GM12878 (cell line): Measurements from ENCODE around the gene FBXL15. TPM values are rescaled to one million over a fixed set of nuclear protein-coding genes. Genes with fewer than 3 reads are reported as not detected.

Experiments used
- BMI1 ChIP-seq: fragments of 450-650 bp; IDR thresholded peaks from 2 replicates; pipeline ENCODE4 v1.6.1; 2016; ENCODE audit warnings: mild to moderate bottlenecking, moderate library complexity, borderline replicate concordance
- CBFB ChIP-seq: IDR thresholded peaks from 2 replicates; pipeline ENCODE4 v1.6.1; 2016; ENCODE audit warnings: antibody characterized with exemption, low read depth
- CHD2 ChIP-seq: IDR thresholded peaks from 2 replicates; pipeline ENCODE4 v1.6.1; 2011; ENCODE audit warnings: low read depth, low read length, improper control_type of control experiment, borderline replicate concordance
- CREM ChIP-seq: IDR thresholded peaks from 2 replicates; pipeline ENCODE4 v1.6.1; 2014; ENCODE audit warnings: antibody characterized with exemption, low read depth
- FOS ChIP-seq: IDR thresholded peaks from 3 replicates; pipeline ENCODE4 v1.6.1; 2011; ENCODE audit warnings: borderline replicate concordance; ENCODE audit not compliant: insufficient read length; ENCODE audit errors: extremely low read depth
- HDAC2 ChIP-seq: fragments of 200-600 bp; sonication (generic); IDR thresholded peaks from 2 replicates; pipeline ENCODE4 v1.6.1; 2017
- HDGF ChIP-seq: fragments of 450-650 bp; IDR thresholded peaks from 2 replicates; pipeline ENCODE4 v1.6.1; 2016; ENCODE audit warnings: antibody characterized with exemption
- IRF4 ChIP-seq: IDR thresholded peaks from 2 replicates; pipeline ENCODE4 v1.6.1; 2011; ENCODE audit warnings: low read depth, low read length
- MTA3 ChIP-seq: IDR thresholded peaks from 2 replicates; pipeline ENCODE4 v1.6.1; 2012; ENCODE audit warnings: low read length, inconsistent platforms, borderline replicate concordance
- NFIC ChIP-seq: IDR thresholded peaks from 2 replicates; pipeline ENCODE4 v1.6.1; 2012; ENCODE audit warnings: low read depth, mild to moderate bottlenecking, inconsistent platforms, low read length, moderate library complexity
- NFXL1 ChIP-seq: fragments of 450-650 bp; IDR thresholded peaks from 2 replicates; pipeline ENCODE4 v1.6.1; 2017; ENCODE audit warnings: antibody characterized with exemption, mild to moderate bottlenecking, borderline replicate concordance
- PAX5 ChIP-seq: IDR thresholded peaks from 2 replicates; pipeline ENCODE4 v1.6.1; 2011; ENCODE audit warnings: low read depth, low read length, borderline replicate concordance
- PBX3 ChIP-seq: IDR thresholded peaks from 2 replicates; pipeline ENCODE4 v1.6.1; 2011; ENCODE audit warnings: mild to moderate bottlenecking, low read depth, low read length, moderate library complexity; ENCODE audit not compliant: insufficient replicate concordance
- REST ChIP-seq: IDR thresholded peaks from 2 replicates; pipeline ENCODE4 v1.6.1; 2012; ENCODE audit warnings: mild to moderate bottlenecking, low read depth, low read length
- RUNX3 ChIP-seq: IDR thresholded peaks from 2 replicates; pipeline ENCODE4 v1.6.1; 2012; ENCODE audit warnings: low read length, inconsistent platforms
- SMC3 ChIP-seq: IDR thresholded peaks from 2 replicates; pipeline ENCODE4 v1.6.1; 2011; ENCODE audit warnings: low read length, improper control_type of control experiment, borderline replicate concordance
- SPI1 ChIP-seq: IDR thresholded peaks from 2 replicates; pipeline ENCODE4 v1.6.1; 2011; ENCODE audit warnings: low read depth, mild to moderate bottlenecking, low read length, moderate library complexity, borderline replicate concordance; ENCODE audit not compliant: insufficient read depth
- SUPT20H ChIP-seq: IDR thresholded peaks from 2 replicates; pipeline ENCODE4 v1.6.1; 2011; ENCODE audit warnings: low read depth, mild to moderate bottlenecking, low read length, moderate library complexity, borderline replicate concordance; ENCODE audit not compliant: control insufficient read depth
- TAF1 ChIP-seq: IDR thresholded peaks from 2 replicates; pipeline ENCODE4 v1.6.1; 2011; ENCODE audit warnings: mild to moderate bottlenecking, low read depth, low read length, borderline replicate concordance
- TARDBP ChIP-seq: IDR thresholded peaks from 2 replicates; pipeline ENCODE4 v1.6.1; 2016; ENCODE audit warnings: borderline replicate concordance
- TBL1XR1 ChIP-seq: IDR thresholded peaks from 2 replicates; pipeline ENCODE4 v1.6.1; 2012; ENCODE audit warnings: low read depth, low read length, improper control_type of control experiment
- TCF12 ChIP-seq: IDR thresholded peaks from 2 replicates; pipeline ENCODE4 v1.6.1; 2011; ENCODE audit warnings: low read depth, mild to moderate bottlenecking, low read length
- ZNF217 ChIP-seq: fragments of 450-650 bp; IDR thresholded peaks from 2 replicates; pipeline ENCODE4 v1.6.1; 2017; ENCODE audit warnings: antibody characterized with exemption, mild to moderate bottlenecking
- ZNF24 ChIP-seq: fragments of 450-650 bp; IDR thresholded peaks from 2 replicates; pipeline ENCODE4 v1.6.1; 2017; ENCODE audit warnings: antibody characterized with exemption, mild to moderate bottlenecking
- ZNF384 ChIP-seq: IDR thresholded peaks from 2 replicates; pipeline ENCODE4 v1.6.1; 2012; ENCODE audit warnings: low read depth, mild to moderate bottlenecking, low read length, improper control_type of control experiment, borderline replicate concordance
- ZSCAN29 ChIP-seq: fragments of 450-650 bp; IDR thresholded peaks from 2 replicates; pipeline ENCODE4 v1.6.1; 2017; ENCODE audit warnings: mild to moderate bottlenecking, moderate library complexity
- polyA plus RNA-seq, 11 experiments: library from polyadenylated mRNA; depleted of rRNA in 4 of 11; unstranded in 6 of 11; stranded (reverse) in 5 of 11; fragments of >200 nt; fragmentation: Nextera tagmentation in 4 of 11; fragmentation: Illumina TruSeq in 1 of 11; extraction: Ambion mirVana in 4 of 11; extraction: Trizol in 1 of 11; gene quantifications; 1 replicate in 1 of 11; 2 replicates in 10 of 11; pipeline versions ENCODE4 v1.2.1 to v1.2.3, GENCODE V29; 2011 to 2016; ENCODE audit warnings: inconsistent platforms in 2 of 11, missing spikeins in 2 of 11, low read depth in 1 of 11
- total RNA-seq, 4 experiments: library from RNA; depleted of rRNA in 3 of 4; stranded (reverse); fragments of >200 nt in 3 of 4; fragmentation: Illumina TruSeq in 1 of 4; extraction: Trizol in 1 of 4; gene quantifications; 2 replicates each; pipeline versions ENCODE4 v1.2.1 to v1.2.3, GENCODE V29; 2013 to 2021
- TF ChIP-seq, protein P1 (sequence below): IDR thresholded peaks from 2 replicates; pipeline ENCODE4 v1.6.1; 2012; ENCODE audit warnings: low read length, inconsistent platforms

The FBXL15 gene
- total and polyA plus RNA-seq, 10 of the 15 experiments (the other 5 are each of a cell fraction or from before 2014, with no cell fraction given): 0.13 to 21.3 (median 7.9) TPM

GRCh38 chr10:102395400-102396316, 25.0 kb upstream of the FBXL15 start, which contains the start of gene NFKB2 (continued):
- TF ChIP-seq PAX5 (no peak; the same call in 1 of the 2 replicates), BMI1 (no peak), NFXL1 (no peak), IRF4 (no peak), TCF12 (no peak), ZNF384 (no peak), FOS (no peak), ZNF24 (no peak), TARDBP (no peak), RUNX3 (no peak), CHD2 (0 out of 2 replicates have a peak, but pooled peaks have one; percentile 34), NFIC (no peak), CBFB (0 out of 2 replicates have a peak, but pooled peaks have one; percentile 5), TAF1 (peak; percentile 59; the same call in 1 of the 2 replicates), PBX3 (no peak), ZSCAN29 (no peak), SPI1 (no peak), SUPT20H (no peak), SMC3 (no peak), MTA3 (no peak), TBL1XR1 (no peak), CREM (peak; percentile 81), HDAC2 (no peak), ZNF217 (no peak; the same call in 1 of the 2 replicates), REST (no peak), HDGF (peak; percentile 12; the same call in 1 of the 2 replicates)
- TF ChIP-seq, protein P1, sequence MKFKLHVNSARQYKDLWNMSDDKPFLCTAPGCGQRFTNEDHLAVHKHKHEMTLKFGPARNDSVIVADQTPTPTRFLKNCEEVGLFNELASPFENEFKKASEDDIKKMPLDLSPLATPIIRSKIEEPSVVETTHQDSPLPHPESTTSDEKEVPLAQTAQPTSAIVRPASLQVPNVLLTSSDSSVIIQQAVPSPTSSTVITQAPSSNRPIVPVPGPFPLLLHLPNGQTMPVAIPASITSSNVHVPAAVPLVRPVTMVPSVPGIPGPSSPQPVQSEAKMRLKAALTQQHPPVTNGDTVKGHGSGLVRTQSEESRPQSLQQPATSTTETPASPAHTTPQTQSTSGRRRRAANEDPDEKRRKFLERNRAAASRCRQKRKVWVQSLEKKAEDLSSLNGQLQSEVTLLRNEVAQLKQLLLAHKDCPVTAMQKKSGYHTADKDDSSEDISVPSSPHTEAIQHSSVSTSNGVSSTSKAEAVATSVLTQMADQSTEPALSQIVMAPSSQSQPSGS: no peak
